Fibroblast of skin of left quadriceps (primary cell): ENCODE data around the gene RASD1.

Experiments used
- DNase-seq, 2 experiments: peaks; one replicate each; pipeline ENCODE4 v3.0.0-alpha.2; 2013; ENCODE audit warnings: low read depth in 2 of 2

Gene RASD1

GRCh38 chr17:17510456-17511292 lies 14.5 kb upstream of the RASD1 start:
- no peak for DNase-seq

GRCh38 chr17:17509601-17510425 lies 13.6 kb upstream of the RASD1 start:
- no peak for DNase-seq

GRCh38 chr17:17508646-17509591 lies 12.7 kb upstream of the RASD1 start:
- DNase-seq: no peak

GRCh38 chr17:17508019-17508535 lies 11.9 kb upstream of the RASD1 start:
- DNase-seq: no peak

- DNase-seq: no peak
Observed at GRCh38 chr17:17507465-17508011, 11.3 kb upstream of the RASD1 start.

- DNase-seq: no peak
Observed at GRCh38 chr17:17506893-17507464, 10.8 kb upstream of the RASD1 start.

- no peak for DNase-seq
Observed at GRCh38 chr17:17506181-17506741, 10.1 kb upstream of the RASD1 start.

- DNase-seq: no peak
Observed at GRCh38 chr17:17505610-17506171, 9.5 kb upstream of the RASD1 start.

- DNase-seq: no peak
Observed at GRCh38 chr17:17505151-17505550, 9.0 kb upstream of the RASD1 start.

- DNase-seq: no peak
Observed at GRCh38 chr17:17504341-17505140, 8.3 kb upstream of the RASD1 start.

- DNase-seq: no peak
Observed at GRCh38 chr17:17503566-17504130, 7.5 kb upstream of the RASD1 start.

- no peak for DNase-seq
Observed at GRCh38 chr17:17502741-17503565, 6.8 kb upstream of the RASD1 start.

GRCh38 chr17:17500999-17501605 lies 4.9 kb upstream of the RASD1 start:
- DNase-seq: no peak

- no peak for DNase-seq
Observed at GRCh38 chr17:17499402-17500145, 3.4 kb upstream of the RASD1 start.

- no peak for DNase-seq
Observed at GRCh38 chr17:17498606-17499301, 2.6 kb upstream of the RASD1 start.

- no peak for DNase-seq
Observed at GRCh38 chr17:17497845-17498520, 1.8 kb upstream of the RASD1 start.
